Neural crest cell (in vitro differentiated cells): ENCODE data around the gene ACO2. TPM values are rescaled to one million over a fixed set of nuclear protein-coding genes. Genes with fewer than 3 reads are reported as not detected.

Source experiments
- DNase-seq: peaks from one replicate; pipeline ENCODE4 v3.0.0; 2021; ENCODE audit warnings: low read depth, mixed read lengths, low spot score
- H3K27ac Mint-ChIP-seq: one replicate; pipeline ENCODE4 v1.8.0; 2021; ENCODE audit warnings: mild to moderate bottlenecking, mixed read lengths; ENCODE audit not compliant: unreplicated experiment
- H3K27me3 Mint-ChIP-seq: 2 replicates; pipeline ENCODE4 v1.8.0; 2021; ENCODE audit warnings: low read depth, mild to moderate bottlenecking, mixed read lengths
- H3K36me3 Mint-ChIP-seq: 2 replicates; pipeline ENCODE4 v1.8.0; 2021; ENCODE audit warnings: low read depth, mild to moderate bottlenecking, mixed read lengths
- H3K4me1 Mint-ChIP-seq: 2 replicates; pipeline ENCODE4 v1.8.0; 2021; ENCODE audit warnings: mixed read lengths
- H3K4me3 Mint-ChIP-seq: one replicate; pipeline ENCODE4 v1.8.0; 2021; ENCODE audit warnings: mild to moderate bottlenecking, mixed read lengths
- H3K9me3 Mint-ChIP-seq: 2 replicates; pipeline ENCODE4 v1.8.0; 2021; ENCODE audit warnings: mixed read lengths
- total RNA-seq: library from RNA; stranded (reverse); gene quantifications from 2 replicates; pipeline ENCODE4 v1.2.1, GENCODE V29; 2021
- TF ChIP-seq, protein P1 (sequence below): fragments of 200-600 bp; sonication (generic); conservative IDR thresholded peaks from 2 replicates; pipeline ENCODE4 v1.5.0; 2021; ENCODE audit warnings: antibody characterized with exemption, mild to moderate bottlenecking

Gene ACO2
- total RNA-seq, 1 donor from 2014 or later, result 80.6 TPM

DNA sequence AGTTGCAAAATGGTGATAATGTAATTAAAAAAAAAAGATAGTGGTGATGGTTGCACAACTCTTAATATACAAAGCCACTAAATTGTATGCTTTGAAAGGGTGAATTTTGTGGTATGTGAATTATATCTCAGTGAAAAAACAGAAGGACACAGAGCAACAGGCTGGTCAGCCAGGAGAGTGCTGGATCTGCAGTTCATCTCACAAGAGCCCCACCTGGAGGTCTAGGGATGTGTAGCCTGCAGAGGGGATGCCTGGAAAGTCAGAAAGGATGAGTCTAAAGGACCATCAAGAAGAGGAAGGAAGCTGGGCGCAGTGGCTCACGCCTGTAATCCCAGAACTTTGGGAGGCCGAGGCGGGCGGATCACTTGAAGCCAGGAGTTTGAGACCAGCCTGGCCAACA is 66.3 kb downstream of the ACO2 start:
- no peaks in the 10 kb centered on the region for H3K9me3 Mint-ChIP-seq
- peak overlapping the region; percentile 64 for H3K4me3 Mint-ChIP-seq
- H3K27ac Mint-ChIP-seq, result no peak overlapping the region
- H3K36me3 Mint-ChIP-seq, result peaks cover 5% of the 10 kb centered on the region
- H3K4me1 Mint-ChIP-seq, result no peaks in the 10 kb centered on the region
- DNase-seq, result no peak
- peaks cover 3% of the 10 kb centered on the region for H3K27me3 Mint-ChIP-seq
- TF ChIP-seq, protein P1, sequence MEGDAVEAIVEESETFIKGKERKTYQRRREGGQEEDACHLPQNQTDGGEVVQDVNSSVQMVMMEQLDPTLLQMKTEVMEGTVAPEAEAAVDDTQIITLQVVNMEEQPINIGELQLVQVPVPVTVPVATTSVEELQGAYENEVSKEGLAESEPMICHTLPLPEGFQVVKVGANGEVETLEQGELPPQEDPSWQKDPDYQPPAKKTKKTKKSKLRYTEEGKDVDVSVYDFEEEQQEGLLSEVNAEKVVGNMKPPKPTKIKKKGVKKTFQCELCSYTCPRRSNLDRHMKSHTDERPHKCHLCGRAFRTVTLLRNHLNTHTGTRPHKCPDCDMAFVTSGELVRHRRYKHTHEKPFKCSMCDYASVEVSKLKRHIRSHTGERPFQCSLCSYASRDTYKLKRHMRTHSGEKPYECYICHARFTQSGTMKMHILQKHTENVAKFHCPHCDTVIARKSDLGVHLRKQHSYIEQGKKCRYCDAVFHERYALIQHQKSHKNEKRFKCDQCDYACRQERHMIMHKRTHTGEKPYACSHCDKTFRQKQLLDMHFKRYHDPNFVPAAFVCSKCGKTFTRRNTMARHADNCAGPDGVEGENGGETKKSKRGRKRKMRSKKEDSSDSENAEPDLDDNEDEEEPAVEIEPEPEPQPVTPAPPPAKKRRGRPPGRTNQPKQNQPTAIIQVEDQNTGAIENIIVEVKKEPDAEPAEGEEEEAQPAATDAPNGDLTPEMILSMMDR, result peak; percentile 32

GRCh38 chr22:41537203-41537602 is 68.3 kb downstream of the ACO2 start:
- H3K27ac Mint-ChIP-seq, result no peak overlapping the region
- no peak for DNase-seq
- peaks cover 9% of the 10 kb centered on the region for H3K36me3 Mint-ChIP-seq
- H3K9me3 Mint-ChIP-seq, result no peaks in the 10 kb centered on the region
- peaks cover 9% of the 10 kb centered on the region for H3K4me1 Mint-ChIP-seq
- H3K4me3 Mint-ChIP-seq, result peak overlapping the region; percentile 31
- peaks cover 3% of the 10 kb centered on the region for H3K27me3 Mint-ChIP-seq
- TF ChIP-seq, protein P1, result no peak

DNA sequence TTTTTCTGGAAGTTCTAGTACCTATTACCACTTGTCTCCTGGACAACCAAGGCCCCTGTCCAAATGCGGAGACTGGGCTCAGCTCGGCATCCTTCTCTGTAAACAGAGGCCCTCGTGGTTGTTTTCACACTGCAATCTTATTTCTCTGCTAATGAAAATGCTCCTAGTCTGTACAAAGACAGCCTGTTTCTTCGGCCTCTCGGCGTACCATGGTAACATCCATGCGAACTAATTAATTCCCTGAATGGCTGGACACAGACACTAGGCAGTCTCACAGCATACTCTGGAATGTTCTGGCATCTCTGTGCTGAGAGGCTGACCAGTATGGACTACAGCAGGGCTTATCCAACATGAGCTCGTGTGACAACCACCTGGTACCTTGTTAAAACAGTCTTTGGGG is 69.7 kb downstream of the ACO2 start:
- Mint-ChIP-seq H3K9me3 (no peaks in the 10 kb centered on the region), H3K27ac (no peak overlapping the region), H3K36me3 (peaks cover 7% of the 10 kb centered on the region), H3K4me1 (peaks cover 23% of the 10 kb centered on the region), H3K4me3 (no peak overlapping the region), H3K27me3 (peaks cover 3% of the 10 kb centered on the region)
- no peak for DNase-seq
- TF ChIP-seq, protein P1, result no peak

GRCh38 chr22:41539146-41540005 is 70.5 kb downstream of the ACO2 start:
- Mint-ChIP-seq H3K4me3 (peak overlapping the region; percentile 56), H3K4me1 (peaks cover 27% of the 10 kb centered on the region), H3K27ac (no peak overlapping the region), H3K27me3 (peaks cover 3% of the 10 kb centered on the region), H3K9me3 (no peaks in the 10 kb centered on the region), H3K36me3 (peaks cover 7% of the 10 kb centered on the region)
- TF ChIP-seq, protein P1, result no peak
- no peak for DNase-seq

DNA sequence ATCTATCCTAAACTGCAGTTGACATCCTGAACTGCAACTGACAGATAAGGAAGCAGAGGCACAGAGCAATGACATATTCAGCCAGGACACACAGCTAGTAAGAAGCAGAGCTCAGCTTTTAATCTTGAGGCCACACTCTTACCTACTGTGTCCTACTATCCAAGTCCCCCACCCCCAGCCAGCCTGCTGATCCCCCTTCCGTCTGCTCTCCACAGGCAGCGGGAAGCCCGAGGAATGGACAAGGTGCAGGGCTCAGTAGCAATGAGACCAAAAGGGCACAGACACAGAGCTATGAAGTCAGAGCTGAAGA is 71.0 kb downstream of the ACO2 start:
- H3K36me3 Mint-ChIP-seq, result peaks cover 7% of the 10 kb centered on the region
- no peak for DNase-seq
- H3K9me3 Mint-ChIP-seq, result no peaks in the 10 kb centered on the region
- TF ChIP-seq, protein P1, result no peak
- peaks cover 3% of the 10 kb centered on the region for H3K27me3 Mint-ChIP-seq
- H3K4me3 Mint-ChIP-seq, result peak overlapping the region; percentile 56
- H3K27ac Mint-ChIP-seq, result no peak overlapping the region
- H3K4me1 Mint-ChIP-seq, result peaks cover 33% of the 10 kb centered on the region
